GDM1 (cell line): ENCODE results near the gene GRID2.
"Not testable (repeated sequence)": the region's sequence is repeated elsewhere in the genome, so short reads cannot be mapped to it uniquely, and the experiment has no call there.

ENCODE experiments used
- DNase-seq: peaks from one replicate; lab custom pipeline; 2025; lab: John Stamatoyannopoulos, UW

GRID2 gene

DNA sequence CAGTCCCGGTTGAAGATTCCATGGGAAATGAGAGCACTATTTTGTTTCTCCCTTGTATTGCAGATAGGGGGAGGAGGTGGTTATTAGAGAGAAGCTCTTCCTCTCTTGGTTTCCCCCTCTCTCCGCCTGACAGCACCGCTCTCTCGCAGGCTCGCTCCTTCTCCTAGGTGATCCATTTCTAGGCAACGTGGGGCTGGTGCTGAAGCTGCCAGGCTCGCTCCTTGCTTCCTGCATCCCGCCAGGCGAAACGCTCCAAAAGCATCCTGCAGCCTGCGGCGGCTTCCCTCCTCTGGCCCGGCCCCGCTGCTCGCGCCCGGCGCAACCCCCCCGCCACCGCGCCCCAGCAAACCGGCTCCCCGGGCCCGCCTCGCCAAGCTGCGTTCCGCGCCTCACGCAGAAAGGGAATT, at the start of gene GRID2:
GRID2 (plus strand) TSS at position 346 of the 407 bp plus-strand sequence.
- DNase-seq, result no peak

DNA sequence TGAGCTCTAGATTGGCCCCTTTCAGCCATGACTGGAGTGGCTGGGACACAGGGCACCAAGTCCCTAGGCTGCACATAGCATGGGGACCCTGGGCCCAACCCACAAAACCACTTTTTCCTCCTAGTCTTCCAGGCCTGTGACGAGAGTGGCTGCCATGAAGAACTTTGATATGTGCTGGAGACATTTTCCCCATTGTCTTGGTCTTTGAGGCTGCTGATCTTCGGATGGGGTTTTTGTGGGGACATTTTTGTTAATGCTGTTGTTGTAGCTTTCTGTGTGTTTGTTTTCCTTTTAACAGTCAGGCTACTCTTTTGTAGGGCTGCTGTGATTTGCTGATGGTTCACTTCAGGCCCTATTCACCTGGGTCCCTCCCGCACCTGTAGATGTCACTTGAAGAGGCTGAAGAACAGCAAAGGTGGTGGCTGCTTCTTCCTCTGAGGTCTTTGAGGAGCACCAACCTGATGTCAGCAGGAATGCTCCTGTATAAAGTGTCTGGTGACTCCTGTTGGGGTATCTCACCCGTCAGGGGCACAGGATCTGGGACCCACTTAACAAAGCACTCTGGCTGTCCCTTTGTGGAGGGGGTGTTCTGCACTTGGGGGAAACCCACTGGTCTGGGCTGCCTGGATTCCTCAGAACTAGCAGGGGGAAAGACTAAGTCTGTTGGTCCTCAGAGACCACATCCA, 49.6 kb upstream of the GRID2 start:
- DNase-seq, result no peak

DNA sequence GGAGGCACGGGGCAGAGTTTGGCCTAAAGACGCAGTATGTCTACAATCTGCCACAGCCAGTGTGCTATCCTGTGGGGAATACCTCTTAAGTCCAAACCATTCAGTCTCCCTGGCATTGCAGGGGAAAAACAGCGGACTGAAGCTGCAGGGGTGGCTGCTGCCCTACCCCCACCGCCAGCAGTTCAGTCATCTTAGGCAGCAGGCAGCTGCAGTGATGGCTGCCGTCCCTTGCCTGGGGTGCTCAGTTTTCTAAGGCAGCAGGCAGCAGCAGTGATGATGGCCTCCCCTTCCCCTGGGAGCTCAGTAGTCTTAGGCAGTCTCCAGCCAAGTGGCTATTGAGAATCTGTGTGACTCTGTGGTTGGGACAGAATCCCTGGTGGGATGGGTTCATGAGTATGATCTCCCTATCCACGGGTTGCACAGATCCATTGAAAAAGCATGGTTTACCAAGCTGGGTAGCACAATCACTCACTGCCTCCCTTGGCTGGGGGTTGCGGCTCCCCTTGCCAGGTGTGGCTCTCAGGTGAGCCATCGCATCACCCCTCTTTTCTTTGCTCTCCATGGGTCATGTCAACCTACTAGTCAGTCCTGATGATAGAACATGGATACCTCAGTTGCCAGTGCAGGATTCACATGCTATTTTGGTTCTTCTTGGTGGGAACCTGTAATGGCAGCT, 48.9 kb upstream of the GRID2 start:
- DNase-seq, result no peak

DNA sequence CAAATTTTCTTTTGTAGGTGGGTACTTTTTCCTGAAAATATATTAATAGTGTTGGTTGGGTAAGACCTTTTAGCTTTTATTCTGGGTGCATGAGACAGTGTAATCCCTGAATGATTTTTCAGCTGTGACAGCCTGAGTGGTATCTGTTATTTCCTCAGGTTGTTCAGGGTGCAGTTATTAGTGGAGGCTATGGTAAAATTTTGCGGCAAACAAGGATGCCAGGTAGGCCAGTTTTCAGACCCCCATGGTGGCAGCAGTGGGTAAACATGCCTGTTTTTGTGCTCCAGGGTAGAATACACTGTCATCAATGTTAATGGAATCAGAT, 47.9 kb upstream of the GRID2 start:
- no peak for DNase-seq

DNA sequence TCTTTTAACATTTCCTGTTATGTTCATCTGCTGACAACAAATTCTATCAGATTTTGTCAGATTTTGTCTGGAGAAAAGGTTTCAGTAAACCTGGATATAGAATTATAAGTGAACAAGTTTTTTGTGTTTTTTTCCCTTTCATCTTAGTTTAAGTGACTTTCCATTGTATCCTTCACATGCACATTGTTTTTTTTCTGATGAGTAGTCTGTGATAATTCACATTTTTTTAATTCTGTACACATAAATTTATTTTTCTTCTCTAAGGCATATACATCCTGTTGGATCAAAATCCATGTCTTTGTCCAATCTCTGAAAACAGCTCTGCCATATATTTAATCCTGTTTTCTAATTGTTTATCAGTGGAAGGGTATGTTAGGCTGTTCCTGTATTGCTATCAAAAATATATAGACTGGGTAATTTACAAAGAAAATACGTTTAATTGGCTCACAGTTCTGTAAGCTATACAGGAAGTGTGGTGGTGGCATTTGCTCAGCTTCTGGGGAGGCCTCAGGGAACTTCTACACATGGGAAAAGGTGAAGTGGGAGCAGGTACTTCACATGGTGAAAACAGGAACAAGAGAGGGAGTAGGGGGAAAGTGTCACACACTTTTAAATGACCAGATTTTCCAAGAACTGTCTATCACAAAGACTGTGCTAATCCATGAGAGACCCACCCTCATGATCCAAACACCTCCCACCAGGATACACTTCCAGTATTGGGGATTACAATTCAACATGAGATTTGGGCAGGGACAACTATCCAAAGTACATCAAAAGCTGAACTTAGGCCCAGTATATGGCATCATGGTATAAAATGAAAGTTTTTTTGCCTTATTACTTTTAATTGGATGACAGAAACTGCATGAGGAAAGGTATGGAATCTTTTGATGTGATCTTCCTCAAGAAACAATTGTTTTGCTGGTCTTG, 45.6 kb upstream of the GRID2 start:
- DNase-seq, result no peak

DNA sequence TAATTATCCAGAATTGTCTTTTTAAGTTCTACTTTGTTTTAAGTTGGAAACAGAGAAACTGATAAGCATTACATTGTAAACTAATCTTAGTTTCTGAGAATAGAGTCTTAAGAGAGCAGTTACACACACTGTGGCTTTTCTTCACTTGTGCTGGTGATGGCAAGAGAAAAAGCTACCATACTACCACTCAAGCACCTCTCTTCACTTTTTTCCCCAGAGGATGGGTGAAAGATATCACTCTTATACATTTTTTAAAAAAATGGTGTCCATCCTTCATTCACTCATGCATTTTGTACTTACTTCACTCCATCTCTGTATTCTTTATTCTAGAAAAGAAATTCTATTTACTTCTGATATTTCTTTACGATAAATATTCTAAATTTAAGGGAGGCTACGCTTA, 42.5 kb upstream of the GRID2 start:
- DNase-seq, result no peak

DNA sequence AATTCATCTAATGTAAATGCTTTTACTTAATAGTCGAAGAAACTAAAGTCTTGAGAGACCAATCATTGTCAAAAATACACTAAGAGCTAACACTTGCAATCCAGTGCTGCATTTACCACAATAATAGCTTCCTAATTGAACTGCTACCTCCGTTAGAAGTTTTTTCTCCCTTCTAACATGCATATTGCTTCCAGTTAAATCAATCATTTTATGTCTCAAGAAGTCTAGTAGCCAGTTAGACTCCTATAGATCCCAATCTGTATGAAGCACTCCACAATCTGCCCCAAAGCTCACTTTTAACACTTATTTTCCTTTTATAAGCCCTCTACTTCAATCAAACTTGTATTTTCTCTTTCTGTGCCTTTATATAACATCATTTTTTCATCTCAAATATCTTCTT, 41.4 kb upstream of the GRID2 start:
- DNase-seq, result no peak

DNA sequence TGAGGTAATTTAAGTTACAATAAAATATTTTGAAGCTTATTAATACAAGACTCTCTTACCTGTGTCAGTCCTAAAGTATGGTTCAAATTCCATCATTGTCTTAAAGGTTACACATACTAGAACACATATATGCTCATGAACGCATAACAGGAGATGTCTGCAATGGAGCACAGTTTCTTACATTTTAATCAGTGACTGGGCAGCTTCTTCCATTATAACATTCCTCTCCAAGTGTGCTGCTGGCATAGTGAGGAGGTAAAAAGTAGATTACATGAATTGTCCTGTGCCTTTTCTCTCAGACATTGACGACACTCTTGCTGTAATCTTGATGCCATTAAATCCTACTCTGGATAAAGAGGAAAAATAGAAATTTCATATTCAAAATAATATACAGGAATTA, 40.8 kb upstream of the GRID2 start:
- DNase-seq, result no peak

DNA sequence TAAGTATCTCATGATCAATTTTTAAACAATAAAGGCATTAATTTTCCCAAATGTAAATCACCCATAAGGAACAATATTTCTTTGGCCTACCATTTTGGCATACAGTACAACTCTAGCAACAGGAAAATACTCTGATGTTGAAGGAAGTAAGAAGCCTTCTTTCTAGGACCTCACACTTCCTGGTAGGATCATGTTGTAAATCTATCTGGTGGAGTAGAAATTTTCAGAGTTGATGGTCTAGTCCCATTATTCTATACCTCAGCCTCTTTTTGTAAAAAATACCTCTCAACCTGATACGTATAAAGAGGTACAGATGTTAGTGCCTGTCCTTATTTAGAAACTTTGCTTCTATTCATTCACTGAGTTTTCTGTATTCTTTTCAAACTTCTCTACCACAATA, 40.2 kb upstream of the GRID2 start:
- DNase-seq, result no peak

DNA sequence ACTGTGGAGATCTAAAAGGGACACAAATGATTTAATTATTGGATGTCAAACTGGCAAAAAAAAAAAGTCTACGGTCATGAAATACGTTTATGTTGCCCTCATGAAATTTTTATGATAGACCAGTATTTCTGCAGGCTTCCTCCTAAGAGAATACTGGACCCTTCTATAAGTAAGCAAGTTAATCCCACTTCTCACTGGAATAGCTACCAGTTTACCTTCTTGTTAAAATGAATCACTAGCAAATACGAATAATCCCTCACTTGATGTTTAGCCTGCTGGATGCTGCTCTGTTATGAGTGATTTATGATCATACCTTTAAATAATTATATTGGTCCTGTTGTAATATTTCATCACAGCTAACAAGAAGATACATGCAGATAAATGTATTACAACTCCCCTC, 39.6 kb upstream of the GRID2 start:
- no peak for DNase-seq

DNA sequence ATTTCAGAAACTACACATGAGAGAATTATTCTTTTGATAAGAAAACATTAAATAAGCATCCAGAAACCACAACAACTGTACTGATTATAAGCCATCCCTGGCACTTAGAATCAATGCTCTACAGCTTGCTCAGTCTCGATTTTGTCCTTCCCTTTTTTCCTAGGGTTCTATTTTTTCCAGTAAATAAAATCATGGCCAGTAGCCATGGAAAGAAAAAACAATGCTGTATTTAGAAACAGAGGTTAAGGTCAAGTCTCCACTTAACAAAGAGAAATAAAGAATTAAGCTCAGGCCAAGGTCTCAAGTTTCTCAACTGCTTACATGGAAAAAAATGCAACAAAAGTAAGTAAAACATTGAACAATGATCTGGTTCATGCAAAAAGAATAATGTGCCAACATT, 38.7 kb upstream of the GRID2 start:
- DNase-seq, result no peak

DNA sequence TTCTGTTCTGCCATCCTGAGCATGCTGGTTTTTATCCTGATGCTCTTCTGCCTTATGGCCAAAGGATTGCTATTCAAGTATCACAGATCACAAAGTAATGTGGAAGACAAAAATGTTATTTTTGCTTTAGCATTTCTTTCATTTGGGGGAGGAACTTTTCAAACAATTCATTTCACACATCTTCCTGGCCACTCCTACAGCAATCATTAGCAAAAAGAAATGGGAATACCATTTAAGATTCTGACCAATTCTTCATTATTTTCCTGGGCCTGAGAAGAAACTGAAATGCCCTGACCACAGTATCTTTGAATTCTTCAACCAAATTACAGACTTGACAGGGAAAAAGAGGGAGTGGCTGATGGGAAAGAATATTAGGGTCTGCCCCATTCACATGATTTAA, 38.0 kb upstream of the GRID2 start:
- DNase-seq, result no peak

DNA sequence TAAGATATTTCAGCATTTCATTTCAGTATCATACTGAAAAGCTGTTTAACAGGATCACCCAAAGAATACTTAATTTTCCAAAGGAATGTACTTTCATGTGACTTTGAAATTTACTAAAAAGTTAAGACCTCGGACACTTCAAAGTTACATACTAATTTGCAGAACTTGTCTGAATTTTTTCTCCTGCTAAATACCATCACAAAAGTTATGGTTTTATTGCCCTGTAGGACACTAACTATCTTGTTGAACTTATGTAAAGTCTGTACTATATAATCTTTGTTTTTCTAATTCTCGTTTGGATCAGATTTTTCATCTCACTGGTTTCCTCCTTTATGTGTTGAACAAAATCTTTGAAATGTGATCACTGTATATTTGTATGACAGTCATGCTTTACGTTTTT, 37.2 kb upstream of the GRID2 start:
- DNase-seq, result no peak

DNA sequence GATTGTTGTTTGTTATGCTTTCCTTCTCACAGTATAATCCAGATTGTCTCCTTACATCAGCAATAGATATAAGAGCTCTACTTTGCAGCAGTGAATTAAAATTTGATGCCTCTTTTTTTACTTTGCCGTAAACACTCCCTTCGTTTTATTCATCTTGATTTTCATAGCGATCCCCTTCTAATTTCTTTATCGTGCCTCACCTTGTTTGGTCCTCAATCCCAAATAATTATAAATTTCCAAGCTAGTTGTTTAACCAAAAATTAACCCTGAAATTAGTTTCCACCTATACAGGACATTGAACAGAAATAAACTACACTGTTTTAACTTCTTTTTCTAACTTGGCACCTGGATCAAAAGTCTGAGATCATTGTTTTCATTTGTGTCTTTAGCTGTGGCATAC, 35.1 kb upstream of the GRID2 start:
- DNase-seq, result no peak

DNA sequence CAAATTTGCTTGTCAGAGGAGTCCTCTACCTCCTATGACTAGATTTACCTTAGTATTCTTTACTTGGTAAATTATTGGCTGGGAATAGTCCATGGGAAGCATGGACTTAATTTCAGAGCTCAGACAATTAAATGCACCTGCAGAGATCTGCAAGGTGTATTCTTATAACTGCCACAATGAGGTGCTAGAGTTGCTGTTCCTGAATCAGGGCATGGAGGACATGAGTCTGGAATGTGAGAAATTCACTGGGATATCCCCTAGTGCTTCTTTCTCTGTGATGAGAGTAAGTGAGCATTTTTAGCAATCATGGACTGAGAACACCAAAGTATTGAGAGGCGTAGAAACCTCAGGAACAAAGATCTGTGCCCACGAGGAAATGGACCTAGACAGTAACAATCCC, 32.9 kb upstream of the GRID2 start:
- no peak for DNase-seq

DNA sequence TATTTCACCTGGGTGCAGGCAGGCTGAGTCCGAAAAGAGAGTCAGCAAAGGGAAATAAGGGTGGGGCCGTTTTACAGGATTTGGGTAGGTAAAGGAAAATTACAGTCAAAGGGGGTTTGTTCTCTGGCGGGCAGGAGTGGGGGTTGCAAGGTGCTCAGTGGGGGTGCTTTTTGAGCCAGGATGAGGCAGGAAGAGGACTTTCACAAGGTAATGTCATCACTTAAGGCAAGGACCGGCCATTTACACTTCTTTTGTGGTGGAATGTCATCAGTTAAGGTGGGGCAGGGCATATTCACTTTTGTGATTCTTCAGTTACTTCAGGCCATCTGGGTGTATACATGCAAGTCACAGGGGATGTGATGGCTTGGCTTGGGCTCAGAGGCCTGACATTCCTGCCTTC, 32.2 kb upstream of the GRID2 start:
- not testable (repeated sequence) for DNase-seq

DNA sequence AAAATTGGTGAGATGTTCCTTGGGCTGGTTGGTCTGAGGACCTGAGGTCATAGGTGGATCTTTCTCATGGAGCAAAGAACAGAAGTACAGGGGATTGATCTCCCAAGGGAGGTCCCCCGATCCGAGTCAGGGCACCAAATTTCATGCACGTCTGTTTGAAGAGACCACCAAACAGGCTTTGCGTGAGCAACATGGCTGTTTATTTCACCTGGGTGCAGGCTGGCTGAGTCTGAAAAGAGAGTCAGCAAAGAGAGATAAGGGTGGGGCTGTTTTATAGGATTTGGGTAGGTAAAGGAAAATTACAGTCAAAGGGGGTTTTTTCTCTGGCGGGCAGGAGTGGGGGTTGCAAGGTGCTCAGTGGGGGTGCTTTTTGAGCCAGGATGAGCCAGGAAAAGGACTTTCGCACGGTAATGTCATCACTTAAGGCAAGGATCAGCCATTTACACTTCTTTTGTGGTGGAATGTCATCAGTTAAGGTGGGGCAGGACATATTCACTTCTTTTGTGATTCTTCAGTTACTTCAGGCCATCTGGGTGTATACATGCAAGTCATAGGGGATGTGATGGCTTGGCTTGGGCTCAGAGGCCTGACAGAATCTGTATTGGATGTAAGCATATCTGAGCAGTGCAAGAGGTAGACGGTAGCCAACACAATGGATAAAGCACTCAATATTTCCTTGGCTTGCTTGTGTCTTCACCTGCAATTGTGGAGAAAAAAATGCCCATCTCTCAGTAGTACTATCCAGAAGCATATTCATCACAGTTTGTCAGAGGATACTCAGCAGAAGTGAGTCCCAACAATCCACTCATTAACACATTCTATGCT, 26.5 kb upstream of the GRID2 start:
- not testable (repeated sequence) for DNase-seq

DNA sequence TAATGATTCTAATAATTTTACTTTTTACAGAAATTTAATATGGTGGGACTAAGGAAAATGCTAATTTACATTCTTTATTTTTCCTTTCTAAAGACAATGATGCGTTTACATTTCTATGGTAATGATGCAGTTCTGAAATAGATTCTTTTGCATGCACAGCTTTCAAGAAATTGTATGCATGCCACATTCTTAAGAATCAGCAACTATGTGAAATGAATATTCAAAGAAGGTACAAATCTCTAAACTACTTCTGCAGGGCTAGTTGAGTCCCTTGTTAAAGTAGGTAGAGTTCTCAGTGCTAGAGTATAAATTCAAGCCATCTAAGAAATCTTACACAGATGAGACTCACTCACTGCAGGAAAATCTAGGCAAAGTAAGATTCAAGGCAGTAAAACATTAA, 24.5 kb upstream of the GRID2 start:
- no peak for DNase-seq

DNA sequence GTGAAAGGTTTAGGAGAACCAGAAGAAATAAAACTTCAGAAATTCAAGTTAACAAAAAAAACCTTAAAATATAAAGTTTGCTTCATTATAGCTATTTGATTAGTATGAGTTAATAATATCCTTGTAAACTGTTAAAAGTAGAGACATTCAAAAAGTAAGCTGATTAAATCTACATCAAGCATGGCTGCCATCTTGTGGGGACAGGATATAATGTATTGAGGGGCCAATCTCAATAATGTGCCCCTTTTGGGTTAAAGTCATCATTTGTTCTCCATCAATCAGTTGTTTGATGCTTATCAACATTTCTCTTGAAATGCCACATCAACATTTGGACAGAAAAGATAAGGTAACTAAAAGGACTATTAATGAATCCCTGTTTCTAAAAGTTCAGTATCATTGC, 4.6 kb upstream of the GRID2 start:
- no peak for DNase-seq

DNA sequence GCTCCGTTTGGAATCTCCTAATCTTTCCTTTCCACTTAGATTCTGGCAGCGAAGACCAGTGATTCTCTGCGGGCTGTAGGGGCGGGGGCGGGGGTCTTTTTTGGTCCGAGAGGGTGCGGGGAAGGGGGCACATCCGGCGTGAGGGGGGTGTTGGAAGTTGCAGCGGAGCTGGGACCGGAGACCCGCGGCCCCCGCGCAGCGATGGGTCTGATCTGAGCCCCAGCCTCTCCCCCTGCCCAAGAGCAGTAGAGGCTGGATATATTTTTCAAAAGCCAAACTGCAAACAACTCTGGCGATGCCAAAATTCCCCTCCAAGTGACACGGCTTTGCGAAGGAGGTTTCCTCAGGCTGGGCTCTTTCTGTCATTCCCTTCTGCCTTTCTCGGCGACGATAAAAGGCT, 355 bp downstream of the GRID2 start:
- DNase-seq, result no peak

DNA sequence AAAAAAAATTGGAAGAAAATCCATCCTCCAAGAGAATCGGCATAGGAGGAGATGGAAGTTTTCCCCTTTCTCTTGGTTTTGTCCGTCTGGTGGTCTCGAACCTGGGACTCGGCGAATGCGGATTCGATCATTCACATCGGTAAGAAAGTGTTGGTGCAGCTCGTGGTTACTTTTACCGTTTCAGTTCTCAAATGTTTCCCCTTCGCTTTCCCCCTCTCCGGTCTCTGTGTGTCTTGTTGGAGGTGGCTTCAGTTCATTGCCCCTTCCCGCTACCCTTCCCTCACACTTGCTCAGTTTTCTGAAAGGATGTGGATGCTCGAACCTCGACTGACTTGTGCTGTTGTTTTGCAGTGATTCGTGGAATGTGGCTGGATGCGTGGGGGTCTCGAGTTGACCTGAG, 840 bp downstream of the GRID2 start:
- no peak for DNase-seq

DNA sequence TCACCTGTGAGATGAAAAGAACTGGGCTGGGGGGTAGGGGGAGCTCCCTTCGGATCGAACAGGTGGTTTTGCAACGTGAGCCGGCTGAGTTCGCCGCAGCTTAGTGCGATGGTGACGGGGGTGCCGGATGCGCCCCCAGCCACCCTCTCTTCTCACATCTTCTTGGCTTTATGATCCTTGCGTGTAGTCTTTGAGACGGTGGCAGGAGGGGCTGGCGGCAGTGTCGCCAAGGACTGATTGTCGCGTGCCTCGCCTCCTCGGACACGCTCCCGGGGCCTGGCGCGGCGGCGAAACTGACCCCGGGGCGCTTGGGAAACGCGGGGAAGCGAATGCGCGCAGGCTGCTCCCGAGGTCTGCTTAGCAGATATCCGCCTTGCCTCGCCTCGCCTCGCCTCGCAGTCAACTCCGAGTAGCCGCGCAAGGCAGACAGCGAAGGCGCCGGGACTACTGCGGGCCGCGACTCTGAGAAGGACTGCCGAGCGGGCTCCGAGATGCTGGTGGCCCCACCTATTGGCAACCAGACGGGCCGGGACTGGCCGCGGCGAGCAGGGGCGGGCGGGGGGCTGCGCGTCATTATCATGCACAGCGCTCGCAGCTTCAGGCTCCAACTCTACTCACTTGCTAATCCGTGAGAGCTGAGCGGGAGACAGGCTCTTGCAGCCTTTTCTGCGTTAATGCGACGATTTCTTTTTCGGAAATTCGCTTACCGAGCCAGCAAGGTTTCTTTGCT, 1.5 kb downstream of the GRID2 start:
- DNase-seq, result no peak
